ENCODE measurements around the gene CNP.

Gene CNP

GRCh38 chr17:41982026-41982760 is 15.6 kb downstream of the CNP start:
- Histone ChIP-seq H3K36me3 (peaks cover 74 to 95% (median 82%) of the 10 kb centered on the region in 3 donors), H3K4me3 (no peak overlapping the region), H3K27ac (no peak overlapping the region), H3K9me3 (no peaks in the 10 kb centered on the region), H3K27me3 (no peaks in the 10 kb centered on the region), H3K4me1 (peaks cover 0 to 5% (median 0%) of the 10 kb centered on the region in 4 donors)
- no peak for TF ChIP-seq CTCF (IDR thresholded peaks at IDR 0.05)
- DNase-seq = no peak
- intact Hi-C loops (cut with DNase I; ENCODE audit: low total_unique reads) = no loop called here

- Histone ChIP-seq H3K27me3 (no peaks in the 10 kb centered on the region), H3K27ac (no peak overlapping the region), H3K4me1 (no peaks in the 10 kb centered on the region), H3K4me3 (no peak overlapping the region), H3K9me3 (no peaks in the 10 kb centered on the region), H3K36me3 (peaks cover 80 to 96% (median 84%) of the 10 kb centered on the region in 3 donors)
- intact Hi-C loops (cut with DNase I; ENCODE audit: low total_unique reads) = no loop called here
- DNase-seq = no peak
- TF ChIP-seq CTCF (IDR thresholded peaks at IDR 0.05) = no peak
Observed at GRCh38 chr17:41984454-41984853, 17.9 kb downstream of the CNP start.

GRCh38 chr17:41985919-41986318 is 19.3 kb downstream of the CNP start:
- Histone ChIP-seq H3K27me3 (no peaks in the 10 kb centered on the region), H3K4me1 (no peaks in the 10 kb centered on the region), H3K4me3 (no peak overlapping the region), H3K27ac (no peak overlapping the region), H3K9me3 (no peaks in the 10 kb centered on the region), H3K36me3 (peaks cover 78 to 96% (median 88%) of the 10 kb centered on the region in 3 donors)
- intact Hi-C loops (cut with DNase I; ENCODE audit: low total_unique reads) = no loop called here
- TF ChIP-seq CTCF (IDR thresholded peaks at IDR 0.05) = no peak
- DNase-seq = no peak

GRCh38 chr17:41986634-41987033 is 20.0 kb downstream of the CNP start:
- no peak overlapping the region for H3K27ac ChIP-seq
- H3K27me3 ChIP-seq = no peaks in the 10 kb centered on the region
- intact Hi-C loops (cut with DNase I; ENCODE audit: low total_unique reads) = no loop called here
- H3K9me3 ChIP-seq = no peaks in the 10 kb centered on the region
- DNase-seq = no peak
- H3K36me3 ChIP-seq = peaks cover 75 to 93% (median 86%) of the 10 kb centered on the region in 3 donors
- H3K4me1 ChIP-seq = no peaks in the 10 kb centered on the region
- no peak for TF ChIP-seq CTCF (IDR thresholded peaks at IDR 0.05)
- no peak overlapping the region for H3K4me3 ChIP-seq

- no peak for DNase-seq
- TF ChIP-seq CTCF (IDR thresholded peaks at IDR 0.05) = no peak
- no peak overlapping the region for H3K4me3 ChIP-seq
- no peak overlapping the region for H3K27ac ChIP-seq
- no peaks in the 10 kb centered on the region for H3K27me3 ChIP-seq
- no peaks in the 10 kb centered on the region for H3K9me3 ChIP-seq
- no peaks in the 10 kb centered on the region for H3K4me1 ChIP-seq
- intact Hi-C loops (cut with DNase I; ENCODE audit: low total_unique reads) = no loop called here
- H3K36me3 ChIP-seq = peaks cover 75 to 93% (median 87%) of the 10 kb centered on the region in 3 donors
Observed at GRCh38 chr17:41987642-41988041, 21.0 kb downstream of the CNP start.

All from tibial artery (tissue), 4 donors.